Neural cell (in vitro differentiated cells): ENCODE results near the gene HECW1. TPM values are rescaled to one million over a fixed set of nuclear protein-coding genes. Genes with fewer than 3 reads are reported as not detected.

Experiments used
- H2AFZ ChIP-seq: fragments of 200-600, 300-800 bp; sonication (generic), shearing (Covaris generic); 2 replicates; pipeline ENCODE4 v1.6.0; 2014; ENCODE audit warnings: low read depth, mild to moderate bottlenecking, antibody characterized with exemption, low read length, moderate library complexity
- H3F3A ChIP-seq: fragments of 200-600 bp; shearing (Covaris generic); 2 replicates; pipeline ENCODE4 v1.6.1; 2016; ENCODE audit warnings: mild to moderate bottlenecking, moderate library complexity, mixed read lengths, antibody characterized with exemption, low read length; ENCODE audit not compliant: insufficient read depth, poor library complexity, severe bottlenecking
- H3K27ac ChIP-seq: fragments of 200-600, 300-800 bp; sonication (generic), shearing (Covaris generic); 2 replicates; pipeline ENCODE4 v1.5.1; 2014; ENCODE audit warnings: mild to moderate bottlenecking, low read length, moderate library complexity
- H3K27me3 ChIP-seq: fragments of 300-800, 200-600 bp; sonication (generic), shearing (Covaris generic); 2 replicates; pipeline ENCODE4 v1.6.0; 2014; ENCODE audit warnings: mild to moderate bottlenecking, low read depth, low read length, moderate library complexity; ENCODE audit not compliant: insufficient read depth
- H3K36me3 ChIP-seq: fragments of 300-800, 200-600 bp; sonication (generic), shearing (Covaris generic); 2 replicates; pipeline ENCODE4 v1.5.1; 2014; ENCODE audit warnings: mild to moderate bottlenecking, antibody characterized with exemption, low read length, moderate library complexity; ENCODE audit not compliant: insufficient read depth
- H3K4me2 ChIP-seq: fragments of 300-800, 200-600 bp; sonication (generic), shearing (Covaris generic); 2 replicates; pipeline ENCODE4 v1.6.0; 2014; ENCODE audit warnings: mild to moderate bottlenecking, low read length
- H3K4me3 ChIP-seq: fragments of 300-800, 200-600 bp; sonication (generic), shearing (Covaris generic); 2 replicates; pipeline ENCODE4 v1.5.1; 2014; ENCODE audit warnings: mild to moderate bottlenecking, low read length, moderate library complexity
- H3K79me2 ChIP-seq: fragments of 200-600 bp; shearing (Covaris generic); replicated peaks from 2 replicates; pipeline ENCODE4 v1.6.0; 2014; ENCODE audit warnings: mild to moderate bottlenecking, low read length, moderate library complexity; ENCODE audit not compliant: insufficient read depth
- H3K9ac ChIP-seq: fragments of 300-800, 200-600 bp; sonication (generic), shearing (Covaris generic); 2 replicates; pipeline ENCODE4 v1.6.1; 2016; ENCODE audit warnings: mild to moderate bottlenecking, low read length, mixed read lengths
- H3K9me2 ChIP-seq: fragments of 200-600 bp; shearing (Covaris generic); 2 replicates; pipeline ENCODE4 v1.6.1; 2016; ENCODE audit warnings: mild to moderate bottlenecking, low read length, mixed read lengths; ENCODE audit not compliant: insufficient read depth
- H3K9me3 ChIP-seq: fragments of 200-600, 300-800 bp; sonication (generic), shearing (Covaris generic); 2 replicates; pipeline ENCODE4 v1.6.1; 2016; ENCODE audit warnings: mild to moderate bottlenecking, mixed run types, low read length, moderate library complexity, mixed read lengths
- H4K20me1 ChIP-seq: fragments of 200-600 bp; shearing (Covaris generic); 2 replicates; pipeline ENCODE4 v1.6.1; 2016; ENCODE audit warnings: mild to moderate bottlenecking, mixed run types; ENCODE audit not compliant: insufficient read depth
- EP300 ChIP-seq: fragments of 450-650 bp; conservative IDR thresholded peaks from 2 replicates; pipeline ENCODE4 v1.6.1; 2014; ENCODE audit warnings: antibody characterized with exemption, mild to moderate bottlenecking, moderate library complexity; ENCODE audit not compliant: poor library complexity, severe bottlenecking
- EZH2 ChIP-seq: fragments of 200-600, 300-800 bp; shearing (Covaris generic), sonication (generic); IDR thresholded peaks from 2 replicates; pipeline ENCODE4 v1.6.1; 2014; ENCODE audit warnings: antibody characterized with exemption, low read length, borderline replicate concordance, mild to moderate bottlenecking; ENCODE audit not compliant: insufficient read depth, poor library complexity, severe bottlenecking
- MXI1 ChIP-seq: fragments of 450-650 bp; conservative IDR thresholded peaks from 2 replicates; pipeline ENCODE4 v1.6.1; 2014; ENCODE audit warnings: antibody characterized with exemption, mild to moderate bottlenecking; ENCODE audit not compliant: poor library complexity, severe bottlenecking
- POLR2AphosphoS5 ChIP-seq: IDR thresholded peaks from 2 replicates; pipeline ENCODE4 v1.6.1; 2012
- RAD21 ChIP-seq: fragments of 450-650 bp; conservative IDR thresholded peaks from 2 replicates; pipeline ENCODE4 v1.6.1; 2014; ENCODE audit warnings: antibody characterized with exemption, mild to moderate bottlenecking, moderate library complexity
- SMC3 ChIP-seq: fragments of 450-650 bp; conservative IDR thresholded peaks from 2 replicates; pipeline ENCODE4 v1.6.1; 2014; ENCODE audit warnings: antibody characterized with exemption, mild to moderate bottlenecking, moderate library complexity; ENCODE audit not compliant: poor library complexity
- TAF1 ChIP-seq: IDR thresholded peaks from 2 replicates; pipeline ENCODE4 v1.6.1; 2012; ENCODE audit warnings: low read depth
- polyA plus RNA-seq: library from polyadenylated mRNA; depleted of rRNA; stranded (reverse); fragments of >200 nt; gene quantifications from 2 replicates; pipeline ENCODE4 v1.2.3, GENCODE V29; 2014
- TF ChIP-seq, protein P1 (sequence below): fragments of 450-650 bp; IDR thresholded peaks from 2 replicates; pipeline ENCODE4 v1.5.1; 2014; ENCODE audit warnings: antibody characterized with exemption, mild to moderate bottlenecking, moderate library complexity; ENCODE audit not compliant: poor library complexity, severe bottlenecking
- TF ChIP-seq, protein P2 (sequence below): IDR thresholded peaks from 2 replicates; pipeline ENCODE4 v1.6.1; 2012; ENCODE audit warnings: borderline replicate concordance

Gene HECW1
- polyA plus RNA-seq, 1 donor from 2014 or later: 13.8 TPM

DNA sequence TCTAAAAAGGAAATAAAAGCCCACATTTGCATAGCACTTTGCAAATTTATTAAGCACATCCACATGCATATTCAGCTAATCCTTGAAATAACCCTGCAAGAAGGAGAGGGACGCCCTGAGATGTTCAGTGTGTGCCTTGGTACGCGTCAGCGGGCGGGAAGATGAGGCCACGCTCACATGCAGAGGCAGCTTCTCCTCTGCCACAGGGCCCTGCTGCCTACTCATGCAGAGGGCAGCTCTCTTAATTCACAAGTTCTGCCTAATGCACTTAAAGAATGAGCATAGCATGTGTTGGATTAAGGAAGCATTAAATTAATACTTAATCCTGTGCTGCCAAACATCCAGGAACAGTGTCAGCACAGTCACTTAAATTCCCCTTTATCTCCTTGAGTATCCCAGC is 132.3 kb downstream of the HECW1 start:
- H3K79me2 ChIP-seq: no peaks in the 10 kb centered on the region
- H3K27ac ChIP-seq: no peak overlapping the region
- H3K9ac ChIP-seq: no peak overlapping the region
- no peaks in the 10 kb centered on the region for H3F3A ChIP-seq
- H3K4me3 ChIP-seq: no peak overlapping the region
- no peak overlapping the region for H3K4me2 ChIP-seq
- no peaks in the 10 kb centered on the region for H3K36me3 ChIP-seq
- no peaks in the 10 kb centered on the region for H4K20me1 ChIP-seq
- no peaks in the 10 kb centered on the region for H3K9me3 ChIP-seq
- no peaks in the 10 kb centered on the region for H3K27me3 ChIP-seq
- H2AFZ ChIP-seq: no peak overlapping the region
- no peak for TF ChIP-seq MXI1
- TF ChIP-seq SMC3: no peak
- TF ChIP-seq POLR2AphosphoS5: no peak
- TF ChIP-seq, protein P1, sequence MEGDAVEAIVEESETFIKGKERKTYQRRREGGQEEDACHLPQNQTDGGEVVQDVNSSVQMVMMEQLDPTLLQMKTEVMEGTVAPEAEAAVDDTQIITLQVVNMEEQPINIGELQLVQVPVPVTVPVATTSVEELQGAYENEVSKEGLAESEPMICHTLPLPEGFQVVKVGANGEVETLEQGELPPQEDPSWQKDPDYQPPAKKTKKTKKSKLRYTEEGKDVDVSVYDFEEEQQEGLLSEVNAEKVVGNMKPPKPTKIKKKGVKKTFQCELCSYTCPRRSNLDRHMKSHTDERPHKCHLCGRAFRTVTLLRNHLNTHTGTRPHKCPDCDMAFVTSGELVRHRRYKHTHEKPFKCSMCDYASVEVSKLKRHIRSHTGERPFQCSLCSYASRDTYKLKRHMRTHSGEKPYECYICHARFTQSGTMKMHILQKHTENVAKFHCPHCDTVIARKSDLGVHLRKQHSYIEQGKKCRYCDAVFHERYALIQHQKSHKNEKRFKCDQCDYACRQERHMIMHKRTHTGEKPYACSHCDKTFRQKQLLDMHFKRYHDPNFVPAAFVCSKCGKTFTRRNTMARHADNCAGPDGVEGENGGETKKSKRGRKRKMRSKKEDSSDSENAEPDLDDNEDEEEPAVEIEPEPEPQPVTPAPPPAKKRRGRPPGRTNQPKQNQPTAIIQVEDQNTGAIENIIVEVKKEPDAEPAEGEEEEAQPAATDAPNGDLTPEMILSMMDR: no peak
- no peak for TF ChIP-seq TAF1
- TF ChIP-seq EP300: no peak
- TF ChIP-seq EZH2: no peak
- TF ChIP-seq, protein P2, sequence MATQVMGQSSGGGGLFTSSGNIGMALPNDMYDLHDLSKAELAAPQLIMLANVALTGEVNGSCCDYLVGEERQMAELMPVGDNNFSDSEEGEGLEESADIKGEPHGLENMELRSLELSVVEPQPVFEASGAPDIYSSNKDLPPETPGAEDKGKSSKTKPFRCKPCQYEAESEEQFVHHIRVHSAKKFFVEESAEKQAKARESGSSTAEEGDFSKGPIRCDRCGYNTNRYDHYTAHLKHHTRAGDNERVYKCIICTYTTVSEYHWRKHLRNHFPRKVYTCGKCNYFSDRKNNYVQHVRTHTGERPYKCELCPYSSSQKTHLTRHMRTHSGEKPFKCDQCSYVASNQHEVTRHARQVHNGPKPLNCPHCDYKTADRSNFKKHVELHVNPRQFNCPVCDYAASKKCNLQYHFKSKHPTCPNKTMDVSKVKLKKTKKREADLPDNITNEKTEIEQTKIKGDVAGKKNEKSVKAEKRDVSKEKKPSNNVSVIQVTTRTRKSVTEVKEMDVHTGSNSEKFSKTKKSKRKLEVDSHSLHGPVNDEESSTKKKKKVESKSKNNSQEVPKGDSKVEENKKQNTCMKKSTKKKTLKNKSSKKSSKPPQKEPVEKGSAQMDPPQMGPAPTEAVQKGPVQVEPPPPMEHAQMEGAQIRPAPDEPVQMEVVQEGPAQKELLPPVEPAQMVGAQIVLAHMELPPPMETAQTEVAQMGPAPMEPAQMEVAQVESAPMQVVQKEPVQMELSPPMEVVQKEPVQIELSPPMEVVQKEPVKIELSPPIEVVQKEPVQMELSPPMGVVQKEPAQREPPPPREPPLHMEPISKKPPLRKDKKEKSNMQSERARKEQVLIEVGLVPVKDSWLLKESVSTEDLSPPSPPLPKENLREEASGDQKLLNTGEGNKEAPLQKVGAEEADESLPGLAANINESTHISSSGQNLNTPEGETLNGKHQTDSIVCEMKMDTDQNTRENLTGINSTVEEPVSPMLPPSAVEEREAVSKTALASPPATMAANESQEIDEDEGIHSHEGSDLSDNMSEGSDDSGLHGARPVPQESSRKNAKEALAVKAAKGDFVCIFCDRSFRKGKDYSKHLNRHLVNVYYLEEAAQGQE: no peak
- TF ChIP-seq RAD21: no peak
- no peaks in the 10 kb centered on the region for H3K9me2 ChIP-seq

DNA sequence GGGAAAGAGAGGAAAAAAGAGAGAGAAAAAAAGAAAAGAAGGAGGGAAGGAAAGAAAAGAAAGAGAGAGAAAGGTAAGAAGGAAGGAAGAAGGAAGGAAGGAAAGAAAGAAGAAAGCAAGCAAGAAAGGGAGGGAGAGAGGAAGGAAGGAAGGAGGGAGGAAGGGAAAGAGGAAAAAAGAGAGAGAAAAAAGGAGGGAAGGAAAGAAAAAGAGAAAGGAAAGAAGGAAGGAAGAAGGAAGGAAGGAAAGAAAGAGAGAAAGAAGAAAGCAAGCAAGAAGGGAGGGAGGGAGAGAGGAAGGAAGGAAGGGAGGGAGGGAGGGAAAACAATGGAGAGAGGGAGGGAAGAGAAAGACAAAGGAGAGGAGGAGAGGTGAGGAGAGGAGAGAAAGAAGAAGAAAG is 135.3 kb downstream of the HECW1 start:
- TF ChIP-seq EP300 (no peak), RAD21 (no peak), TAF1 (no peak), MXI1 (no peak), POLR2AphosphoS5 (no peak), SMC3 (no peak), EZH2 (no peak)
- TF ChIP-seq, protein P1: no peak
- H3K4me3 ChIP-seq: no peak overlapping the region
- H3K27me3 ChIP-seq: no peaks in the 10 kb centered on the region
- H3K27ac ChIP-seq: no peak overlapping the region
- H3K79me2 ChIP-seq: no peaks in the 10 kb centered on the region
- peaks cover 5% of the 10 kb centered on the region for H3K36me3 ChIP-seq
- no peaks in the 10 kb centered on the region for H3K9me2 ChIP-seq
- no peaks in the 10 kb centered on the region for H3K9me3 ChIP-seq
- H3K4me2 ChIP-seq: no peak overlapping the region
- no peaks in the 10 kb centered on the region for H3F3A ChIP-seq
- no peaks in the 10 kb centered on the region for H4K20me1 ChIP-seq
- no peak overlapping the region for H3K9ac ChIP-seq
- H2AFZ ChIP-seq: no peak overlapping the region
